HG03378 (cell line): ENCODE data around the gene FKTN.

ENCODE experiments used
- ATAC-seq: cut with Tn5 transposase; IDR thresholded peaks from one replicate; pipeline ENCODE4 v1.9.1; 2021; ENCODE audit warnings: mild to moderate bottlenecking, moderate library complexity; ENCODE audit not compliant: unreplicated experiment

The FKTN gene

GRCh38 chr9:105676351-105676923 is 118.5 kb downstream of the FKTN start:
- no peak for ATAC-seq

- ATAC-seq, result no peak
Measured at GRCh38 chr9:105678163-105678562, 120.2 kb downstream of the FKTN start.

GRCh38 chr9:105678781-105679180 is 120.8 kb downstream of the FKTN start:
- ATAC-seq, result no peak

GRCh38 chr9:105679257-105680022 is 121.5 kb downstream of the FKTN start:
- ATAC-seq, result no peak

- ATAC-seq, result no peak
Measured at GRCh38 chr9:105681313-105681712, 123.4 kb downstream of the FKTN start.

- ATAC-seq, result no peak
Measured at GRCh38 chr9:105681724-105682123, 123.8 kb downstream of the FKTN start.

- no peak for ATAC-seq
Measured at GRCh38 chr9:105683688-105684275, 125.9 kb downstream of the FKTN start.

GRCh38 chr9:105686936-105687335 is 129.0 kb downstream of the FKTN start:
- no peak for ATAC-seq
